Tibial nerve (tissue), 4 donors: ENCODE data around the gene SCIN. TPM values are rescaled to one million over a fixed set of nuclear protein-coding genes. Genes with fewer than 3 reads are reported as not detected.
A peak's percentile ranks its signal among the peaks of the same experiment; 100 is the strongest.

ENCODE experiments used
- DNase-seq, 2 donors: peaks; one replicate each; pipeline ENCODE4 v3.0.0-alpha.2; 2019; ENCODE audit warnings: low spot score in 2 of 2
- H3K27ac ChIP-seq, 4 donors: fragments of 200-600 bp; sonication (generic) in 3 of 4; one replicate each; pipeline ENCODE4 v1.5.1; 2017 to 2019; ENCODE audit warnings: mild to moderate bottlenecking in 1 of 4
- H3K27me3 ChIP-seq, 2 donors: fragments of 200-600 bp; sonication (generic) in 1 of 2; one replicate each; pipeline versions ENCODE4 v1.5.1 to v1.6.0; 2017 to 2019
- H3K36me3 ChIP-seq, 3 donors: fragments of 200-600 bp; sonication (generic); one replicate each; pipeline ENCODE4 v1.5.1; 2018 to 2019
- H3K4me1 ChIP-seq, 4 donors: fragments of 200-600 bp; sonication (generic) in 3 of 4; one replicate each; pipeline ENCODE4 v1.5.1; 2017 to 2019
- H3K4me3 ChIP-seq, 4 donors: fragments of 200-600 bp; sonication (generic) in 3 of 4; one replicate each; pipeline ENCODE4 v1.5.1; 2017 to 2019; ENCODE audit warnings: mild to moderate bottlenecking in 1 of 4, moderate library complexity in 1 of 4
- H3K9me3 ChIP-seq, 4 donors: fragments of 200-600 bp; sonication (generic) in 3 of 4; one replicate each; pipeline ENCODE4 v1.5.1; 2017 to 2019
- EP300 ChIP-seq, 2 donors: sonication (generic); formaldehyde crosslinking; IDR thresholded peaks; one replicate each; pipeline ENCODE4 v1.6.1; 2017; ENCODE audit warnings: antibody characterized with exemption in 2 of 2, mild to moderate bottlenecking in 1 of 2
- POLR2A ChIP-seq, 2 donors: fragments of 450-650 bp; IDR thresholded peaks; one replicate each; pipeline ENCODE4 v1.6.1; 2017; ENCODE audit warnings: antibody characterized with exemption in 2 of 2, mild to moderate bottlenecking in 2 of 2, moderate library complexity in 2 of 2
- WGBS, 2 donors: methylation state at CpG; one replicate each; pipeline ENCODE4 v1.1.5; 2018; 5-methylcytosine and 5-hydroxymethylcytosine counted together
- total RNA-seq, 4 donors: library from RNA; depleted of rRNA; stranded (reverse); fragments of >200 nt; gene quantifications; one replicate each; pipeline ENCODE4 v1.1.0, GENCODE V29; 2016
- TF ChIP-seq, protein P1 (sequence below), 5 experiments: fragments of 200-600 bp in 3 of 5; fragments of 450-650 bp in 2 of 5; sonication (generic) in 3 of 5; IDR thresholded peaks; one replicate each; pipeline ENCODE4 v1.5.1; 2016 to 2019; ENCODE audit warnings: antibody characterized with exemption in 5 of 5, mild to moderate bottlenecking in 3 of 5, moderate library complexity in 2 of 5

Gene SCIN
- total RNA-seq, 4 donors from 2014 or later: under 0.01 to 7.0 (median 2.2) TPM

DNA sequence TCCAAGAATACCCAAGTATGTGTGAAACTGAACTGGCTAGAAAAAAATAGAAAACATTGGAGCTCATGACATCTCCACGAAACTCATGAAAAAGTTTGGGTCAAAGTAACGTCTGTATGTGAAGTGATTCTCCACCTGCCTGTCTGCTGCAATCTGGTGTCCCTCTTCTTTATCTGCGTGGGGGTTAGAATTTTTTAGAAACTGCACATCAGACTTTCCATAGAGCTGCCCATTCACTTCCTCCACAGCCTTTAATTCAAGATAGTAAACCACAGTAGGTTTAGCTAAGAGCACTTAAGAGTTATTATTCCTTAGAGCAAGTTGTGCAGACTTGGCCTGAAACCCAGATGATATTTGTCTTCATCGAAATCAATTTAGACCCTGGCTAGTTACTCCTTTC is 55.3 kb downstream of the SCIN start:
- Histone ChIP-seq H3K36me3 (no peaks in the 10 kb centered on the region), H3K4me3 (no peak overlapping the region), H3K4me1 (peaks cover 0 to 3% (median 0%) of the 10 kb centered on the region in 4 donors), H3K27me3 (no peaks in the 10 kb centered on the region), H3K9me3 (no peaks in the 10 kb centered on the region), H3K27ac (no peak overlapping the region)
- TF ChIP-seq EP300 (IDR thresholded peaks at IDR 0.05): no peak
- TF ChIP-seq, protein P1, sequence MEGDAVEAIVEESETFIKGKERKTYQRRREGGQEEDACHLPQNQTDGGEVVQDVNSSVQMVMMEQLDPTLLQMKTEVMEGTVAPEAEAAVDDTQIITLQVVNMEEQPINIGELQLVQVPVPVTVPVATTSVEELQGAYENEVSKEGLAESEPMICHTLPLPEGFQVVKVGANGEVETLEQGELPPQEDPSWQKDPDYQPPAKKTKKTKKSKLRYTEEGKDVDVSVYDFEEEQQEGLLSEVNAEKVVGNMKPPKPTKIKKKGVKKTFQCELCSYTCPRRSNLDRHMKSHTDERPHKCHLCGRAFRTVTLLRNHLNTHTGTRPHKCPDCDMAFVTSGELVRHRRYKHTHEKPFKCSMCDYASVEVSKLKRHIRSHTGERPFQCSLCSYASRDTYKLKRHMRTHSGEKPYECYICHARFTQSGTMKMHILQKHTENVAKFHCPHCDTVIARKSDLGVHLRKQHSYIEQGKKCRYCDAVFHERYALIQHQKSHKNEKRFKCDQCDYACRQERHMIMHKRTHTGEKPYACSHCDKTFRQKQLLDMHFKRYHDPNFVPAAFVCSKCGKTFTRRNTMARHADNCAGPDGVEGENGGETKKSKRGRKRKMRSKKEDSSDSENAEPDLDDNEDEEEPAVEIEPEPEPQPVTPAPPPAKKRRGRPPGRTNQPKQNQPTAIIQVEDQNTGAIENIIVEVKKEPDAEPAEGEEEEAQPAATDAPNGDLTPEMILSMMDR (IDR thresholded peaks at IDR 0.05): no peak
- no peak for TF ChIP-seq POLR2A (IDR thresholded peaks at IDR 0.05)
- no peak for DNase-seq
- 56 to 58% methylated on average over 4 of the region's 4 CpGs for WGBS, 2 donors

GRCh38 chr7:12629816-12630512 is 59.4 kb downstream of the SCIN start:
- no peaks in the 10 kb centered on the region for H3K27me3 ChIP-seq
- TF ChIP-seq POLR2A (IDR thresholded peaks at IDR 0.05) (no peak), EP300 (IDR thresholded peaks at IDR 0.05) (no peak)
- TF ChIP-seq, protein P1 (IDR thresholded peaks at IDR 0.05): no peak
- H3K4me3 ChIP-seq: no peak overlapping the region
- no peaks in the 10 kb centered on the region for H3K36me3 ChIP-seq
- H3K27ac ChIP-seq: no peak overlapping the region
- no peak for DNase-seq
- WGBS, 2 donors: 91 to 92% methylated on average over 5 of the region's 5 CpGs
- H3K9me3 ChIP-seq: no peaks in the 10 kb centered on the region
- no peaks in the 10 kb centered on the region for H3K4me1 ChIP-seq

DNA sequence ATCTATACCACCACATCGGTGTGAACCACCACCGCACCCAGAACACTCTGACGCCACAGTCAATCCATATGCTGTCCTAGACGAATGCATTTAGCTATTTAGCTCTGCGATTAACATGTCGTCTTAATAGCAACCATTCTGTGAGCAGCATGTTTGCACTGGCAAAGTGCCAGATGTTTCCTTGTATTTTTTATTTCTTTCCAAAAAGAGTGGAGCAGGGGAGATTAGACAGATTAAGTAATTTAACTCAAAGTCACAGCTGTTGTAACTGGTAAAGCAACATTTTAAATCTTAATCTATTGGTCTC is 59.9 kb downstream of the SCIN start:
- 60 to 61% methylated on average over 6 of the region's 6 CpGs for WGBS, 2 donors
- Histone ChIP-seq H3K9me3 (no peaks in the 10 kb centered on the region), H3K4me3 (no peak overlapping the region), H3K27ac (no peak overlapping the region), H3K4me1 (no peaks in the 10 kb centered on the region), H3K36me3 (no peaks in the 10 kb centered on the region), H3K27me3 (no peaks in the 10 kb centered on the region)
- DNase-seq: no peak
- TF ChIP-seq EP300 (IDR thresholded peaks at IDR 0.05) (no peak), POLR2A (IDR thresholded peaks at IDR 0.05) (no peak)
- TF ChIP-seq, protein P1 (IDR thresholded peaks at IDR 0.05): no peak

DNA sequence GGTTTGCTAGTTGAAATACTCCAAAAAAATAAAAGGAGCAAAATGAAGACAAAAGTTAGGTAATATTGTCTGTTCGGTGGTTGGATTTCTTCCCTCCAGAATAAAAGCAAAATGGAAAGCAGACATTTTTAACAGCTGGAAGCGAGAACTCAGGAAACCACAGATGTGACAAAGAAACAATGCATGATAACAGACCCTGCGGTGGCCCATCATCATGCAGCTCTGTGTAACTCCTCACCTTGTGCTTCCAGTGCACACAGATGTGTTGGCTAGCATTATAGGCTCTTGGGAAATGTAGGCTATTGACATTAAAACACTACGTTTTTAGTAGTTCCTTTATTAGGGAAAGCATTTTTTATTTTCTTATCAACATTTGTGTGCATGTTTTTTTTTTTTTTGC is 63.1 kb downstream of the SCIN start:
- Histone ChIP-seq H3K9me3 (no peaks in the 10 kb centered on the region), H3K27ac (no peak overlapping the region), H3K36me3 (no peaks in the 10 kb centered on the region), H3K4me1 (peaks cover 0 to 11% (median 4%) of the 10 kb centered on the region in 4 donors), H3K27me3 (no peaks in the 10 kb centered on the region), H3K4me3 (no peak overlapping the region)
- no peak for TF ChIP-seq POLR2A (IDR thresholded peaks at IDR 0.05)
- TF ChIP-seq EP300 (IDR thresholded peaks at IDR 0.05): no peak
- TF ChIP-seq, protein P1 (IDR thresholded peaks at IDR 0.05): no peak
- DNase-seq: no peak
- 71% methylated on average over 4 of the region's 4 CpGs for WGBS, 2 donors

DNA sequence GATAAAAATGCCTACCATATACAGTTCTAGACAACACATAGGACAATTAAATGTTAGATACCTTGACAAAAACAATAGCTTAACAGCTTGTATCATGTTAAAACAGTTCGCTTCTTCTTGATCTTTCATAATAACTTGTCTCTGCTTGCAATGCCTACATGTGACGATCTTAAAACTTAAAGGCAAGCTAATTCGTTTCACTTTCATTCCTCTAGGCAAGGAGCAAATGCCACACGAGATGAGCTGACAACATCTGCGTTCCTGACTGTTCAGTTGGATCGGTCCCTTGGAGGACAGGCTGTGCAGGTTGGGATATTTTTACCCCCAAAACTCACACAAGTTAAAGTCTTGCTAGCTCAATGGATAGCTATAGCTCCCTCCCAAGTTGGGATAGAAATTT is 65.3 kb downstream of the SCIN start:
- Histone ChIP-seq H3K4me3 (peak overlapping the region in 1 of 4 donors; percentile 3), H3K36me3 (no peaks in the 10 kb centered on the region), H3K27me3 (no peaks in the 10 kb centered on the region), H3K9me3 (no peaks in the 10 kb centered on the region), H3K4me1 (peaks cover 0 to 18% (median 4%) of the 10 kb centered on the region in 4 donors), H3K27ac (no peak overlapping the region)
- DNase-seq: no peak
- TF ChIP-seq, protein P1 (IDR thresholded peaks at IDR 0.05): no peak
- no peak for TF ChIP-seq EP300 (IDR thresholded peaks at IDR 0.05)
- TF ChIP-seq POLR2A (IDR thresholded peaks at IDR 0.05): no peak
- WGBS, 2 donors: 63 to 67% methylated on average over 6 of the region's 6 CpGs
